SK-N-SH (cell line): Measurements from ENCODE around the gene ADGRE2.

Experiments
- ELF1 ChIP-seq: IDR thresholded peaks from 2 replicates; pipeline ENCODE4 v1.4.0; 2012
- GATA2 ChIP-seq: sonication (generic); formaldehyde crosslinking; IDR thresholded peaks from 2 replicates; pipeline ENCODE4 v1.5.0; 2020; ENCODE audit warnings: mild to moderate bottlenecking, missing genetic modification reagents
- NRF1 ChIP-seq: IDR thresholded peaks from 2 replicates; pipeline ENCODE4 v1.6.1; 2012; ENCODE audit warnings: low read depth, mild to moderate bottlenecking, low read length
- POLR2AphosphoS5 ChIP-seq: IDR thresholded peaks from 2 replicates; pipeline ENCODE4 v1.6.1; 2012; ENCODE audit warnings: low read depth, low read length
- TF ChIP-seq, protein P1 (sequence below): fragments of 200-600 bp; sonication (generic); IDR thresholded peaks from 2 replicates; pipeline ENCODE4 v1.6.1; 2017; ENCODE audit warnings: antibody characterized with exemption, mild to moderate bottlenecking, moderate library complexity

DNA sequence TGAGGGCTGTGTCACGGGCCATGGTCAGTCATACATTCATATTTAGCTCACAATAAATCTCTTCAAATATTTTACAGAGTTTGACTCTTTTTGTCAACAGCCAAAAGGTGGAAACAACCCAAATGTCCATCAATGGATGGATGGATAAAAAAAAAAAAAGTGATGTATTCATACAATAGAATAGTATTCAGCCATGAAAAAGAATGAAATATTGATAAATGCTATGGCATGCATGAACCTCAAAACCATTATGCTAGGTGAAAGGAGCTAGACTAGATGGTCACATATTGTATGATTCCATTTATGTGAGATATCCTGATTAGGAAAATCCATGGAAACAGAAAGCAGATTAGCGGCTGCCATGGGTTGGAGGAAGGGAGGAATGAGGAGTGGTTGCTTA, 16.2 kb downstream of the ADGRE2 start:
- TF ChIP-seq POLR2AphosphoS5 (no peak), NRF1 (no peak), GATA2 (CRISPR knock-in tag) (no peak), ELF1 (no peak)
- TF ChIP-seq, protein P1, sequence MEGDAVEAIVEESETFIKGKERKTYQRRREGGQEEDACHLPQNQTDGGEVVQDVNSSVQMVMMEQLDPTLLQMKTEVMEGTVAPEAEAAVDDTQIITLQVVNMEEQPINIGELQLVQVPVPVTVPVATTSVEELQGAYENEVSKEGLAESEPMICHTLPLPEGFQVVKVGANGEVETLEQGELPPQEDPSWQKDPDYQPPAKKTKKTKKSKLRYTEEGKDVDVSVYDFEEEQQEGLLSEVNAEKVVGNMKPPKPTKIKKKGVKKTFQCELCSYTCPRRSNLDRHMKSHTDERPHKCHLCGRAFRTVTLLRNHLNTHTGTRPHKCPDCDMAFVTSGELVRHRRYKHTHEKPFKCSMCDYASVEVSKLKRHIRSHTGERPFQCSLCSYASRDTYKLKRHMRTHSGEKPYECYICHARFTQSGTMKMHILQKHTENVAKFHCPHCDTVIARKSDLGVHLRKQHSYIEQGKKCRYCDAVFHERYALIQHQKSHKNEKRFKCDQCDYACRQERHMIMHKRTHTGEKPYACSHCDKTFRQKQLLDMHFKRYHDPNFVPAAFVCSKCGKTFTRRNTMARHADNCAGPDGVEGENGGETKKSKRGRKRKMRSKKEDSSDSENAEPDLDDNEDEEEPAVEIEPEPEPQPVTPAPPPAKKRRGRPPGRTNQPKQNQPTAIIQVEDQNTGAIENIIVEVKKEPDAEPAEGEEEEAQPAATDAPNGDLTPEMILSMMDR: no peak
